NK-92 (cell line): ENCODE measurements around the gene IL17RB.

Source experiments
- DNase-seq: peaks from one replicate; lab custom pipeline; 2025; ENCODE audit not compliant: unreplicated experiment; lab: John Stamatoyannopoulos, UW

The IL17RB gene, protein sequence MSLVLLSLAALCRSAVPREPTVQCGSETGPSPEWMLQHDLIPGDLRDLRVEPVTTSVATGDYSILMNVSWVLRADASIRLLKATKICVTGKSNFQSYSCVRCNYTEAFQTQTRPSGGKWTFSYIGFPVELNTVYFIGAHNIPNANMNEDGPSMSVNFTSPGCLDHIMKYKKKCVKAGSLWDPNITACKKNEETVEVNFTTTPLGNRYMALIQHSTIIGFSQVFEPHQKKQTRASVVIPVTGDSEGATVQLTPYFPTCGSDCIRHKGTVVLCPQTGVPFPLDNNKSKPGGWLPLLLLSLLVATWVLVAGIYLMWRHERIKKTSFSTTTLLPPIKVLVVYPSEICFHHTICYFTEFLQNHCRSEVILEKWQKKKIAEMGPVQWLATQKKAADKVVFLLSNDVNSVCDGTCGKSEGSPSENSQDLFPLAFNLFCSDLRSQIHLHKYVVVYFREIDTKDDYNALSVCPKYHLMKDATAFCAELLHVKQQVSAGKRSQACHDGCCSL

DNA sequence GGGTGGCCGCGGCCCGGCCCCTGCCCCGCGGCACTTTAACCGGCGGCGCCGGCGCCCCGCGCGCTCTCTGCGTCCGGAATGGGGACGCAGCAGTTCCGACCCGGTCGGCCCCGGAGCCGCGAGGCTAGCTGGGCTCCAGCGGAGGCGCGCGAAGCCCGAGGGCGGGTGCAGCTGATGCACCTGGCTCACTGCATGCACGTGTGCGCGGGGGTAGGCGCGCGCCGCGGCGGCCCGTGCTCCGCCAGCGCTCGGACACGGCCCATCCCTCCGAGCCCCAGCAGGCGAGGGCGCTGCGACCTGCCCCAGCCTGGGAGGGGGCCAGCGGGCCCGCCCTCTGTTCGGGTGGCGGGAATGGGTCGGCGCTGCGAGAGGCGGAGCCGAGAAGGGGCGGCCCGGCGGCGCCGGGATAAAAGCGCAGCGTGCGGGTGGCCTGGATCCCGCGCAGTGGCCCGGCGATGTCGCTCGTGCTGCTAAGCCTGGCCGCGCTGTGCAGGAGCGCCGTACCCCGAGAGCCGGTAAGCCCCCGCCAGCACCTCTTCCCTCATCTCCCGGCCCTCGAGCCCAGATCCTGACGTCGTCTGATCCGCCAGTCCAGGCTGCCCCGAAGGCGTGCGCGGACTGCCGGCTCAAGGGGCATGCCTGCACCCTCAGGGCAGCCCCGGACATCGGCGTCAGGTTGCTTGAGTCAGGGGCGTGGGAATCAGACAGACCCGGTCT is at the start of gene IL17RB, which contains the start of gene CHDH:
TSS of gene IL17RB (plus strand) at position 435 of the 717 bp plus-strand sequence. CDS start at position 456, 21 bp downstream.
TSS of gene CHDH (minus strand) at position 286 of the 717 bp plus-strand sequence. CDS start 22,411 bp downstream, outside the sequence.
- no peak for DNase-seq

DNA sequence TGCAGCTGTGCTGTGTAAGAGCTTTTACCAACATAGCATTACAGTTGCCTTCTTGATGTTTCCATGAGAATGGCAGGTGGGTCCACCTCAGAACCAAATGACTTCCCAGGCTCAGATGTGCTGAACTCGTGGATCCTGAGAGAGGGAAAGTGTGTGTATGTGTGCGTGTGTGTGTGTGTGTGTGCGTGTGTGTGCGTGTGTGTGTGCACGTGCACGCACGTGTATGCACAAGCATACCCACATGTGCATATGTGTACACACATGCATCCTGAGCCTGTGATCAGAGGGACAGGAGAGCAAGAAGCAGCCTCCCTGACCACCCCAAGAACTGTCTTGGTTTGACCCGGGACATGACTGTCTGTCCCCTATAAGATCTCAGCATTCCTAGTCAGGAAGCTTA is 48.2 kb upstream of the IL17RB start:
- no peak for DNase-seq

DNA sequence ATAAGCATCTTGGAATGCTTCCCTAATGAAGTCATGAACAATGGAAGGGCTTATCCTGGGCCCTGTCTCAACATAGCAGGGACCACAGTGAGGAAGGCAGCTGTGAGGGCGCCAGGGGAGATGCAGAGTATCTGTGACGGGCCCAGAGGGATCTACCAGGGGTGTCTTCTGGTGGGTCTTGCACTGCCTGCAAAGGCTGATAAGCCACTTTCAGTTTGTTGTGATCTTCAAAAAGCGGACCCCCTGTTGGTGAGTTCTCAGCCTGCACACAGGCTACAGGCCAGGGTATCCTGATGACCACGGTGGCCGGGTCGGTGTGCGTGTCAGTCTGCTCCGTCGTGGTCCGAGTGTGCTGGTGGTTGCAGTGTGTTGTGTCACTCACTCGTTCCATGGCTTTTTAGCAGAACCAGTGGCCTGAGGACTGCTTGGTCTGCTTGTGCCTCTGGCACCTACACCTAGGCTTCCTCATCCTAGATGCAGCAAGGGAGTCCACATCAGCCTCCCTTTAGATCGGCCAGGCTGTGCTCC is 47.0 kb upstream of the IL17RB start:
- no peak for DNase-seq

DNA sequence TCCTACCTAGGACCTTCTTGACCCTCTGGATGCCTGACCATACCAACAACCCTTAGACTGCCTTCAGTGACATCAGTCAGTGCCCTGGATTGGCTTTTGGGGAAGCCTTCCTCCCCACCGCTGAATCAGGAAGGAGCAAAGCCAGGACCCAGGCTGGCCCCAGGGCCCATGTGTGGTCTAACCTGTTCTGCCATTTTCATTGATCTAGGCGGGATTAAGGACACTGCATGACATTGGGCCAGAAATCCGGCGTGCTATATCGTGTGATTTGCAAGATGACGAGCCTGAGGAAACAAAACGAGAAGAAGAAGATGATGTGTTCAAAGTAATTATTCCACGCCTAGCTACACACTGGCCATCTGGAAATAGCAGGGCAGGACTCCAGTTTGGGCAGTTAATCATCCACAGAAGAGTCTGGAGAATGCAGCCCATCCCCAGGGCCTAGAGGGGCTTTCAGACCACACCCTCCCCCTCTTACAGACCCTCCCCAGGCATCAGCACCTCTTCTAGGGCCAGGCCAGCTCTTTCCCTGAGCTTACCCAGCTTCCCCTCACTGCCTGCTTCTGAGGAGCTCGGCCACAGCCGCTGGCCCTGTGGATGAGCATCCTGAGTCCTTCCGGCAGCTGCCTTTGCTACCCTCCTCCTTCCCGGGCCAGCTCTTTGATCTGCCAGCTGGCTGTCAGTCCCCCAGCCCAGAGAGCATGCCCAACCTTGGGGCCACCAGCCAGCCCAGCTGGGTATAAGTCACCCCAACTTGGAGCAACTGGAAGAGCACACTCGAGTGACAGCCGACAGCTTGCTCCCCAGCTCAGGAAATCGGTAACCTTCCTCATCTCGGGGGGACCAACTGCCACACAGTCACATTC is 46.1 kb upstream of the IL17RB start:
- DNase-seq: no peak

DNA sequence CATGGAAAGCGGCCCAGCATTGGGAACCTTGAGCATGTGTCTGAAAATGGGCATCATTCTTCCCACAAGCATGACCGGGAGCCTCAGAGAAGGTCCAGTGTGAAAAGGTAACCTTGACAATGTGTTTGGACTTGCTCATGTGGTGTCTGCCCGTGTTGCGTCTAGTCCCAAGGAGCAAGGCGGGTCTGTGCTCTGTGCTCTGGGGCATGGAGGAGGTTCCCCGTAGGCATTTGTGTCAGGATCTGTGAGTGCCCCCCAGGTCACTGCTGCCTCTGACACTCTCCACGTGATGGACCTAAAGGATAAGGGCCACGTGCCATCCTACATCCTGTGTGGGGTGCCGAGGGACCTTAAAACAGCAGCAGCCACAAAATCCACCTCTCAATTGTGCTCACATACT is 45.0 kb upstream of the IL17RB start:
- no peak for DNase-seq

DNA sequence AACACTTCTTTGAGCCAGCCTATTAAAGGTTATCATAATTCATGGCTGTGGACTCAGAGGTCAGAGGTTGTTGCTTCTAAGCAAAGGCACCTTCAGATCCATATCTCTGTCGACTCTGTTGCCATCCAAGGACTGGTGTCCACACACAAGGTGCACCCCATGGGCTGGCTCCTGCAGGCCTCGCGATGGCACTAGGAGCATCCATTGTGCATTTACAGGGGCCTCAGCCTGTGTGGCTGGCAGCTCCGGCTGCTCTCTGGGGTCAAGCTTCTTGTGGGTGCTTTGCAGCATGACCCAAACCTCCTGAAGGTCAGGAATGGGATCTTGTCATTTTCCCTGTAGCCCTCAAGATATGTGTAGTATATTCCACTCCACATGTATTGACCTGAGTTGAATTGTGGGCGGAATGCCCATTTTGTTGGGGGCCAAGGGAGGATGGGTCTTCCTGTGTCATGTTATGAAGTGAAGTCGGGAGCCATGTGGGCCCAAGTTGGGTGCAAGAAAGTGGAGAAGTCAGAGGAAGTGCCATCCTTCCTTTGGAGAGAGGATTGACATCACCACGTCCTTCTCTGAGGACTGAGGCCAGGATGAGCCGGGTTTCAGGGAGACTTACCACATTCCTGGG is 44.0 kb upstream of the IL17RB start:
- DNase-seq: no peak

DNA sequence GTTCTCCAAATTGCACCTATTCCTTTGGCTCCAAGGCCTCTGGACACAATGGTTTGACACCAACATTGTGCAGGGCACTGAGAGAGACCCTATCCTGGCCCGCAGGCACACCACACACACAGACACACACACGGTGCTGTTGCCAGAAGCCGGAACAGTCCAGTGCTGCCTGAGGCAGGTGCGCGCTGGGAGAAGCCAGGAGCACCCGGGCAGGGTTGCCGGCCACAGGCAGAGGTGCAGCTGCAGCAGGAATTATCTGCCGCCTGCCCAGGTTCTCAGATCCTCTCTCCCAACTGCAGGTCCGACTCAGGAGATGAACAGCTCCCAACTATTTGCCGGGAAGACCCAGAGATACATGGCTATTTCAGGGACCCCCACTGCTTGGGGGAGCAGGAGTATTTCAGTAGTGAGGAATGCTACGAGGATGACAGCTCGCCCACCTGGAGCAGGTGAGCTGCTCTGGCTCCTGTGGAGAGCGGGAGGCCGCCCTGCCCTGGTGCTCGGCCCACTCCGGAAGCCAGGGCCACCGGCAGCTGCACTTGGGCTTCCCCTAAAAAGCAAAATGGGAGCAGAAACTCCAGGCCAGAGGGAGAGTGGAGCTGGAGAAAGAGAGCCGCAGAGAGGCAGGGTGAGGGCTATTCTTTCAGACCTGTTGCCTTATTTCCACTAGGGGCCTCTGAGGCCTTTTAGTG is 43.1 kb upstream of the IL17RB start:
- no peak for DNase-seq

DNA sequence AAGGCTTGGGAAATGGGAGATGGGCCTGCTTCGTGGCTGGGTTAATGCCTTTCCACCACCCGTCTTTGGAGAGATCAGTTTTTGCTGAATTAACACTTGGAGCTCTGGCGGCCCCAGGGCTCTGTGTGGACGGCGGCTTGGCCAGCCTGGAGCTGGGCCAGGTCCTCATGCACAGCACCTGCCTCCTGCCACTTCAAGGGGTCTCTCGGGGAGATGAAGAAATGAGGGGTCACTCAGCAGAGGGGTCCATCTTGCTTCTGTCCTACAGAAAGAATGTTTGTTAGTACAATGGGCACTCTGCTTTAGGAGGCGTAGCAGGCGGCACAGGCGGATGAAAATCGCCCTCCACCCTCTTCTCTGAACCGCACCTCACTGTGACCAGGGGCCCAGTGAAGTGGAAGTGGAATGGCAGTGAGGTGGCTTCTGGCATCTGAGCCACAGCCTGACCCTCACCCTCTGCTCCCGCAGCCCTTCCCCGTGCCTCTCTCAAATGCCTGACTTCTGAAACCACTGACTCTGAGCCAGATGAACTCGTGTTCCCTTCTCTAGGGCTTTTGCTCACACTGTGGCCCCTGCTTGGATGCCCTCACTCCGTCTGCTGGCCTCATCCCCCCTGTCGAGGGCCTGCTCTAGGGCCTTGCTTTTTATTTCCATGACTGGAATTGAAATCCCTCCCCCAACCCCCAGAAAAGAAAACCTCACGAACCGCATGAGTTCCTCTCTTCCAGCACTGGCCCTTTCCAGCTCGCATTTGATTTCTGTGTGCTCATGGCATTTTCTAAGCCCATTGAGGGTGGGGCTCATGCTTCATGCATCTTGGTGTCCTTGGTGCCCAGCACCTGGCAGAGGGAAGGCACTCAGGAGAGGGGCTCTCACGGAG is 42.3 kb upstream of the IL17RB start:
- DNase-seq: no peak

DNA sequence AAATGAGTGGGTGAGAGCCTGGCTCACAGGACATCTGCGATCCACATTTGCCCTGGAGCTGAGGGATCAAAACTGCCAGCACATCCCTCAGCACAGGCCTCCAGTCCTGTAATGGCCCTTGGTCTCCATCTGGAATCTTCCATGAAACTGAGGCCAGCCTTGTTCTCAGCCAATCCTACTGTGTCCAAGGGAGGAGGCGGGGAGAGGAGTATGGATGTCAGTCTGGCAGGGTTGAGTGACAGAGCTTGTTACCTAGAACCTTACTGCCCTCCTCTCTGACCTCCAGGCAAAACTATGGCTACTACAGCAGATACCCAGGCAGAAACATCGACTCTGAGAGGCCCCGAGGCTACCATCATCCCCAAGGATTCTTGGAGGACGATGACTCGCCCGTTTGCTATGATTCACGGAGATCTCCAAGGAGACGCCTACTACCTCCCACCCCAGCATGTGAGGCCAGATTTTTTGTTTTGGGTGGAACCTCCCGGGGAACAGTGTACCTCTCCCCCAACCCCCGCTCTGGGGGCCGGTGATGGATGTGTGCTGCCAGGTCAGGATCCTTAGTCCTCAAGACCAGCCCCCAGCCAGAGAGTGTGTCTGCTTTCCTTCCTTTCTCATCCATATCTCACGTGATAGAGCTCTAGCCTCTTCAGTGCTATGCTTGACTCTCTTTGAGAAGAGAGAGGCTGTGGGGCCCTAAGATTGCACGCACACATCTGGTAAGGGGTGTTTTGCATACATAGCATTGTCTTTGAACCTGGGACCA is 41.5 kb upstream of the IL17RB start:
- no peak for DNase-seq

DNA sequence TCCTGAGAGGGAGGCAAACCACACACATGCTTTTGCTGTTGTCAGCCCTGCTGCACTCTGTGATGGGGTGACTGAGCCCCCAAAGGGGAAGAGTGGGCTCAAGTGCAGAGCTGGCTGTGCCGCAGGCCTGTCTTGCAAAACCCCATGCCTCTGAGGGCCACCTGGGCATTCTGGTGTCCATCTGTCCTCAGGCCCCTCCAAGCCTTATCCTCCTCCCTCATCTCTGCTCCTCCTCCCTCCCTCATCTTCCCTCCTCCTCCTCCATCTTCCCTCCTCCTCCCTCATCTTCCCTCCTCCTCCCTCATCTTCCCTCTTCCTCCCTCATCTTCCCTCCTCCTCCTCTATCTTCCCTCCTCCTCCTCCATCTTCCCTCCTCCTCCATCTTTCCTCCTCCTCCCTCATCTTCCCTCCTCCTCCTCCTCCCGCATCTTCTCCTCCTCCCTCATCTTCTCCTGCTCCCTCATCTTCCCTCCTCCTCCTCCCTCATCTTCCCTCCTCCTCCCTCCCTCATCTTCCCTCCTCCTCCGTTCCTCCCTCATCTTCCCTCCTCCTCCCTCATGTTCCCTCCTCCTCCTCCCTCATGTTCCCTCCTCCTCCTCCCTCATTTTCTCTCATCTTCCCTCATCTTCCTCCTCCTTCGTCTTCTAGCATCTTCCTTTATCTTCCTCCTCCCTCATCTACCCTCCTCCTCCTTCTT is 40.8 kb upstream of the IL17RB start:
- no peak for DNase-seq

DNA sequence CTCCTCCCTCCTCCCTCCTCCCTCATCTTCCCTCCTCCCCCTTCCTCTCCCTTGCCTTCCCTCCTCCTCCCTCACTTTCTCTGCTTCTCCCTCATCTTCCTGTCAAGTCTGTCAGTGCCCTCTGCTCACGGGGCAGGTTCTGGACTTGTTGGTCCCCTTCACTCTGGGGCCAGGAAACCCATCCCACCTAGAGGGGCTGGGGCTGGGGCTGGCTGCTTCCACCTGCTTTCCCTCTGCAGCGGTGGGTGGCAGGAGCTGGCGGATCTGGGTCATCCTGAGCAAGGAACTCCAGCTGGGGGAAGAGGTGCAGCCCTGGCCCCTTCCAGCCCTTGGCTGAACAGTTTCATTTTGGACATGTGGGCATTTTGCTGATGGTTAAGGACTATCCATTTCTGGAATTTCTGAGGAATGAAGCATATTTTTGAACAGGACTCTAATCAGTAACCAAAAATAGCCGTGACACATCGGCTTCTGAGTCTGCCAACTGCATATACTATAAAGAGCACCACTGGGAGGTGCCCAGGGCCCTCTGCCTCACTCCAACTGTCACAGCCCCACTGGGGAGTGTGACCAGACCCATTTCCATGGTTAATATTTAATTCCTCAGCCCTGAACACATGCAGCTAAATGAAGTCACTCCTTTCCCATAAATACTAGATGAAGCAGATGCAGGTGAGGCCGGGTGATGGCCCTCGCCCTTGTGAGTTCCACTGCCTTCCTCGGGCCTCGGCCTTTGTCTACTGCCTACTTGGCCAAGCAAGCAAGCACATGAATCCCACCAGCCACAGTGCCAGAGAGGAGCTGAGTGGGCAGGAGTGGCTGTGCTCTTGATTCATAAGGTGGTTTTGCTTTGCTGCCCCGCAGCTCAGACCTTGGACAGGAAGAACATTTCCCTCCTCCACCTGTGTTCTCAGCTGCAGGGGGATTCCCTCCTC is 39.9 kb upstream of the IL17RB start:
- no peak for DNase-seq

DNA sequence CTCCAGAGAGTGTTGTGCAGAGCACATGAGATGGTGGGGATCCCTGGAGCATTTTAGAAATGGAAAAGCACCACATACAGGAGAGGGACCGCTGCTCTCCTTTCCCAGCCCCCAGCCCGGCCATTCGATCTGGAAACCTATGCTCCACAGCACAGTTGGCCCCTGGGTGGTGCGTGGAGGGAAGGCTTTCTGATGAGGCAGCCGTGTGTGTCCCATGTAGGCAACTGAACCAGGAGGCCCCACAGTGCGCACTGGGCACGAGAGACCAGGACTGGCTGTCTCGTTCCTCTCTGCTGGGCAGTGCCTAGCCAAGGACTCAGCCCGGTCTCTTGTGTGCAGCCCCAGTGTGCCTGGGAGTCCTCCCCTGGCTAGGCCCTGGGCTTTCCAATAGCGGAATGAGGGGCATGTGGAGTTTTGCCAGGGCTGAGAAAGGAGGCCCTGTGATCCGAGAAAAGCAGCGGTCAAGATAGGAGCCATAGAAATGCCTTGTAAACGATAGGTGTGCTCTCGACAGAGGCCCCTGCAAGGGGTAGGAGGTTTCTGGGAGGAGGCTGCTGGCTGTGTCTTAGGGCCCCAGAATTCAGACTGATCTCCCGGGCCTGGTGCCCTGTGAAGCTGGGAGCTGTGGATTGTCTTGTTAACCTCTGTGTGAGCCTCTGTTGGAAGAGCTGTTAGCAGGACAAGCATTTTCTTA is 39.1 kb upstream of the IL17RB start:
- DNase-seq: no peak

DNA sequence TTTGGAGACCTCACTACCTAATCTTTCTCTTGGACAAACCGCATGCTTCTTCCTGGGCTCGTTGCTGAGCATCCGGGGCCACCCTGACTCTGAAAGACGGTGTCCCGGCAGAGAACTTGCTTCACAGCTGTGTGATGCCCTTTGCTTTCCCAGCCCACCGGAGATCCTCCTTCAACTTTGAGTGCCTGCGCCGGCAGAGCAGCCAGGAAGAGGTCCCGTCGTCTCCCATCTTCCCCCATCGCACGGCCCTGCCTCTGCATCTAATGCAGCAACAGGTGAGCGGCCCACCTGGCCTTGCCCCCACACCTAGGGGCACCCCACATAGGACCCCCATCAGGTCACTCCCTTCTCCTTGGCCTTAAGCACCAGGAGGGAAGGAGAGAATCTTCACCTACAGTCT is 37.9 kb upstream of the IL17RB start:
- no peak for DNase-seq

DNA sequence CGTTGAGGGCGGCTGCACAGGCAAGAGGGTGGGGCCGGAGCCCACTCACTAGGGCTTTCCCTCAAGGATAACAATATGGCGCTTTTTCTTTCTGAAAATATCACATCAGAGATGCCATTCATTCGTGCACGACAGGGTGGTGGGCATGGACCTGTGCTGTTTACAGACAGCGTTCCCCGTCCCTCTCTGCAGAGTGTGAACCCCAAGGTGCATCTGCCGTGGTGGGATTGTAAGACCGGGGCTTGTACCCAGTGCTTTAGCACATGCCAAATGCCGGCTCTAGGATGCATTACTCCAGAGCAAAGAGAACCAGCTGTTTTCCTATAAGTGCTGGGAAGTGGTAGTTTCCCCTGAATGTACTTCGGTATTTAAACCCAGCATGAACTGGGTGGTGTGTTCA is 37.1 kb upstream of the IL17RB start:
- no peak for DNase-seq

DNA sequence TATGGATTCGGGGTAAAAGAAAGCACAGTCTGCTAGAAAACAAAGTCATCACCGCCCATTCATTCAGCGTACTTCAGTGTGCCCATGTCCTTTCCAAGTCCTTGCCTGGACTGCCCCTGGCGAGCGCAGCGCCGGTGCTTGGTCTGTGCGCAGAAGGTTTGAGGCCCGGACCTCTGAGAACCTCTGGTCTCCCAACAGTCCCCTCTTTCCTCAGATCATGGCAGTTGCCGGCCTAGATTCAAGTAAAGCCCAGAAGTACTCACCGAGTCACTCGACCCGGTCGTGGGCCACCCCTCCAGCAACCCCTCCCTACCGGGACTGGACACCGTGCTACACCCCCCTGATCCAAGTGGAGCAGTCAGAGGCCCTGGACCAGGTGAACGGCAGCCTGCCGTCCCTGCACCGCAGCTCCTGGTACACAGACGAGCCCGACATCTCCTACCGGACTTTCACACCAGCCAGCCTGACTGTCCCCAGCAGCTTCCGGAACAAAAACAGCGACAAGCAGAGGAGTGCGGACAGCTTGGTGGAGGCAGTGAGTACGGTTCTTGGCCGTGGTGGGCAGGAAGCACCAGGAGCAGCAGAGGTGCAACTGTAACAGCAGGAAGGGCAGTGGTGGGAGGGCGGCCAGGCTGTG is 36.5 kb upstream of the IL17RB start:
- no peak for DNase-seq
